Measurements from ENCODE around the gene KCNMB1.

The KCNMB1 gene

DNA sequence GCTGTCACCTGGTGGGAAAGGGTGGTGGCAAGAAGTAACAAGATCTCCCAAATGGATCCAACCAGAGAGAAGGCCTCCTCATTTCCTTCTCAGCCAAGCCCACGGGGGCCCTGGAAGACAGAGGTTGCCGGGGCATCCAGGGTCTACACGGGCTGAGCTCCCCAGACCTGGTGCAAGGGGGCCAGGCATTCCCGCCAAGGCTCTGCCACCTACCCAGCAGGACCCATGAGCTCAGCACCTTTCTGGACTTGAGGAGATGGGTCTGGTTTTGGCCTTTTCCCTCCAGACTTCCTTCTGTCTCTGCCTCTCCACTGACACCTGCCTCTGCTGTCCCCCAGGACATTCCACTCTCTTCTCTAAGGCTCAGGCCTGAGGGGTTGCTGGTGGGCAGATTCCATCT lies 42.4 kb upstream of the KCNMB1 start:
- TF ChIP-seq, protein P1, sequence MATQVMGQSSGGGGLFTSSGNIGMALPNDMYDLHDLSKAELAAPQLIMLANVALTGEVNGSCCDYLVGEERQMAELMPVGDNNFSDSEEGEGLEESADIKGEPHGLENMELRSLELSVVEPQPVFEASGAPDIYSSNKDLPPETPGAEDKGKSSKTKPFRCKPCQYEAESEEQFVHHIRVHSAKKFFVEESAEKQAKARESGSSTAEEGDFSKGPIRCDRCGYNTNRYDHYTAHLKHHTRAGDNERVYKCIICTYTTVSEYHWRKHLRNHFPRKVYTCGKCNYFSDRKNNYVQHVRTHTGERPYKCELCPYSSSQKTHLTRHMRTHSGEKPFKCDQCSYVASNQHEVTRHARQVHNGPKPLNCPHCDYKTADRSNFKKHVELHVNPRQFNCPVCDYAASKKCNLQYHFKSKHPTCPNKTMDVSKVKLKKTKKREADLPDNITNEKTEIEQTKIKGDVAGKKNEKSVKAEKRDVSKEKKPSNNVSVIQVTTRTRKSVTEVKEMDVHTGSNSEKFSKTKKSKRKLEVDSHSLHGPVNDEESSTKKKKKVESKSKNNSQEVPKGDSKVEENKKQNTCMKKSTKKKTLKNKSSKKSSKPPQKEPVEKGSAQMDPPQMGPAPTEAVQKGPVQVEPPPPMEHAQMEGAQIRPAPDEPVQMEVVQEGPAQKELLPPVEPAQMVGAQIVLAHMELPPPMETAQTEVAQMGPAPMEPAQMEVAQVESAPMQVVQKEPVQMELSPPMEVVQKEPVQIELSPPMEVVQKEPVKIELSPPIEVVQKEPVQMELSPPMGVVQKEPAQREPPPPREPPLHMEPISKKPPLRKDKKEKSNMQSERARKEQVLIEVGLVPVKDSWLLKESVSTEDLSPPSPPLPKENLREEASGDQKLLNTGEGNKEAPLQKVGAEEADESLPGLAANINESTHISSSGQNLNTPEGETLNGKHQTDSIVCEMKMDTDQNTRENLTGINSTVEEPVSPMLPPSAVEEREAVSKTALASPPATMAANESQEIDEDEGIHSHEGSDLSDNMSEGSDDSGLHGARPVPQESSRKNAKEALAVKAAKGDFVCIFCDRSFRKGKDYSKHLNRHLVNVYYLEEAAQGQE (IDR thresholded peaks at IDR 0.05; ENCODE audit: insufficient replicate concordance, low read depth), result no peak
- TF ChIP-seq, protein P2, sequence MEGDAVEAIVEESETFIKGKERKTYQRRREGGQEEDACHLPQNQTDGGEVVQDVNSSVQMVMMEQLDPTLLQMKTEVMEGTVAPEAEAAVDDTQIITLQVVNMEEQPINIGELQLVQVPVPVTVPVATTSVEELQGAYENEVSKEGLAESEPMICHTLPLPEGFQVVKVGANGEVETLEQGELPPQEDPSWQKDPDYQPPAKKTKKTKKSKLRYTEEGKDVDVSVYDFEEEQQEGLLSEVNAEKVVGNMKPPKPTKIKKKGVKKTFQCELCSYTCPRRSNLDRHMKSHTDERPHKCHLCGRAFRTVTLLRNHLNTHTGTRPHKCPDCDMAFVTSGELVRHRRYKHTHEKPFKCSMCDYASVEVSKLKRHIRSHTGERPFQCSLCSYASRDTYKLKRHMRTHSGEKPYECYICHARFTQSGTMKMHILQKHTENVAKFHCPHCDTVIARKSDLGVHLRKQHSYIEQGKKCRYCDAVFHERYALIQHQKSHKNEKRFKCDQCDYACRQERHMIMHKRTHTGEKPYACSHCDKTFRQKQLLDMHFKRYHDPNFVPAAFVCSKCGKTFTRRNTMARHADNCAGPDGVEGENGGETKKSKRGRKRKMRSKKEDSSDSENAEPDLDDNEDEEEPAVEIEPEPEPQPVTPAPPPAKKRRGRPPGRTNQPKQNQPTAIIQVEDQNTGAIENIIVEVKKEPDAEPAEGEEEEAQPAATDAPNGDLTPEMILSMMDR (IDR thresholded peaks at IDR 0.05; ENCODE audit: insufficient read depth, low read length), result no peak
- TF ChIP-seq GABPA (IDR thresholded peaks at IDR 0.05; ENCODE audit: low read depth) (no peak), POLR2AphosphoS5 (IDR thresholded peaks at IDR 0.05; ENCODE audit: low read depth) (no peak), SPI1 (IDR thresholded peaks at IDR 0.05; ENCODE audit: borderline replicate concordance, low read depth) (no peak)
- Histone ChIP-seq H3K4me3 (replicated peaks; ENCODE audit: insufficient read depth, low read length) (no peak overlapping the region), H3K27me3 (ENCODE audit: insufficient read depth, poor library complexity, severe bottlenecking) (no peaks in the 10 kb centered on the region), H3K27ac (replicated peaks) (no peak overlapping the region)
- no peak for DNase-seq (ENCODE audit: low read depth in 1 of 2, low spot score in 1 of 2)

DNA sequence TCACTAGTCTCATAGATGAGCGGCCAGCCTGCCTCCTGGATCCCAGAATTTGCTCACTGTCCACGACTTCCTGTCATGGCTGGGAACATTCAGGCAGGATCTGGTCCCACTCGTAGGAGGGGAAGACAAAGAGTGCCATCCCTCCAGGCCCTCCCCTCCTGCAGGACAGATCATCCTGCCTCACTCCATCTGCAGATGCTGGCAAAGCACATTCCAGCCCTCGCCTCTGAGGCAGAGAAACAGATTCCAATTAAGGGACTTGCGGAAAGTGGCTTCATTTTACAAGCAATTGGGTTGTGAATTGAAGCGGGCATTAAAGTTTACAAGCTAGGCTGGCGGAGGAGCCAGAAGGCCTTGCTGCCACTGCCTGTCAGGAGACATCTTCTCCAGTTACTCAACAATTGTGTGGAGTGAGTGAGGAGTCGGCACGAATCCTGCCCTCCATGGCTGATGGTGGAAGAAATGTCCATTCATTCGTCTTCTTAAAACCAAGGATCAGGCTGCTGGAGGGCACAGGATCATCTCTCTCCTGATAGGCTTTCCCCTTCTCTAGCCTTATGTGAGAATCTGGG lies 41.8 kb upstream of the KCNMB1 start:
- H3K27ac ChIP-seq (replicated peaks), result no peak overlapping the region
- H3K27me3 ChIP-seq (ENCODE audit: insufficient read depth, poor library complexity, severe bottlenecking), result no peaks in the 10 kb centered on the region
- DNase-seq (ENCODE audit: low read depth in 1 of 2, low spot score in 1 of 2), result no peak
- no peak overlapping the region for H3K4me3 ChIP-seq (replicated peaks; ENCODE audit: insufficient read depth, low read length)
- TF ChIP-seq, protein P2 (IDR thresholded peaks at IDR 0.05; ENCODE audit: insufficient read depth, low read length), result no peak
- no peak for TF ChIP-seq GABPA (IDR thresholded peaks at IDR 0.05; ENCODE audit: low read depth)
- TF ChIP-seq, protein P1 (IDR thresholded peaks at IDR 0.05; ENCODE audit: insufficient replicate concordance, low read depth), result no peak
- no peak for TF ChIP-seq SPI1 (IDR thresholded peaks at IDR 0.05; ENCODE audit: borderline replicate concordance, low read depth)
- no peak for TF ChIP-seq POLR2AphosphoS5 (IDR thresholded peaks at IDR 0.05; ENCODE audit: low read depth)

DNA sequence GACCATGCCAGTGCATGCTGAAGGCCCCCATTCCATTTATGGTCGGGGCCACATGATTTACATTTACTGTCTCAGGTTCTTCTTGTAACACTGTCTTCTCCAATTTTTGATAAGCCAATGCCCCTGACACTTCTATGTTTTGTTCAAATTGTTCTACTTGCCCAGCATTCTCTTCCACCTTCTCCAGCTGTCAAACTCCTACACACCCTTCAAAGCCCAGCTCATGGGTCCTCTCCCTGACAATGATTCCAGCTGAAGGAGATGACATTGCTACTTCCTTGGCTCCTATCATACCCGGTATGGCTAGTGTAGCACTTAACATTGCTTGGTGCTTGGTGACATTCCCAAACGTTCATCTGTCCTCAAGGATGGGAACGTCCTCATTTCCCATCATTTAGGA lies 41.1 kb upstream of the KCNMB1 start:
- no peak for DNase-seq (ENCODE audit: low read depth in 1 of 2, low spot score in 1 of 2)
- H3K4me3 ChIP-seq (replicated peaks; ENCODE audit: insufficient read depth, low read length), result no peak overlapping the region
- no peaks in the 10 kb centered on the region for H3K27me3 ChIP-seq (ENCODE audit: insufficient read depth, poor library complexity, severe bottlenecking)
- TF ChIP-seq, protein P1 (IDR thresholded peaks at IDR 0.05; ENCODE audit: insufficient replicate concordance, low read depth), result no peak
- no peak for TF ChIP-seq POLR2AphosphoS5 (IDR thresholded peaks at IDR 0.05; ENCODE audit: low read depth)
- no peak for TF ChIP-seq GABPA (IDR thresholded peaks at IDR 0.05; ENCODE audit: low read depth)
- no peak for TF ChIP-seq SPI1 (IDR thresholded peaks at IDR 0.05; ENCODE audit: borderline replicate concordance, low read depth)
- TF ChIP-seq, protein P2 (IDR thresholded peaks at IDR 0.05; ENCODE audit: insufficient read depth, low read length), result no peak
- H3K27ac ChIP-seq (replicated peaks), result no peak overlapping the region
